Stimulated activated CD8-positive, alpha-beta memory T cell treated with anti-CD3 and anti-CD28 coated beads, Interleukin-7, amount 100 ng/mL, for 48 hours (primary cell): ENCODE data around the gene LMTK2.

Source experiments
- DNase-seq, 2 donors: peaks; one replicate each; pipeline ENCODE4 v3.0.0-alpha.2; 2020; ENCODE audit warnings: low read depth in 1 of 2; ENCODE audit errors: extremely low read depth in 1 of 2

Gene LMTK2

GRCh38 chr7:98171449-98171848 is 64.8 kb downstream of the LMTK2 start:
- no peak for DNase-seq

- DNase-seq, result no peak
These were observed 67.9 kb downstream of the LMTK2 start for GRCh38 chr7:98174334-98175259.

GRCh38 chr7:98175260-98175940 is 68.7 kb downstream of the LMTK2 start:
- no peak for DNase-seq

GRCh38 chr7:98177553-98177952 is 70.9 kb downstream of the LMTK2 start:
- DNase-seq, result no peak

GRCh38 chr7:98178321-98178720 is 71.7 kb downstream of the LMTK2 start:
- DNase-seq, result no peak

GRCh38 chr7:98178762-98179490 is 72.3 kb downstream of the LMTK2 start:
- DNase-seq, result no peak

- no peak for DNase-seq
These were observed 74.1 kb downstream of the LMTK2 start for GRCh38 chr7:98180751-98181150.

- DNase-seq, result no peak
These were observed 78.4 kb downstream of the LMTK2 start for GRCh38 chr7:98185101-98185500.

- no peak for DNase-seq
These were observed 79.9 kb downstream of the LMTK2 start for GRCh38 chr7:98186452-98187137.

- DNase-seq, result no peak
These were observed 80.5 kb downstream of the LMTK2 start for GRCh38 chr7:98187138-98187502.

- DNase-seq, result no peak
These were observed 82.9 kb downstream of the LMTK2 start for GRCh38 chr7:98189559-98189958.

- no peak for DNase-seq
These were observed 85.2 kb downstream of the LMTK2 start for GRCh38 chr7:98191668-98192431.

GRCh38 chr7:98192781-98193457 is 86.3 kb downstream of the LMTK2 start:
- no peak for DNase-seq

- DNase-seq, result no peak
These were observed 87.0 kb downstream of the LMTK2 start for GRCh38 chr7:98193474-98194180.

- no peak for DNase-seq
These were observed 87.5 kb downstream of the LMTK2 start for GRCh38 chr7:98194186-98194585.

- DNase-seq, result no peak
These were observed 88.2 kb downstream of the LMTK2 start for GRCh38 chr7:98194672-98195457.

GRCh38 chr7:98196706-98197605 is 90.3 kb downstream of the LMTK2 start:
- no peak for DNase-seq
